Activated B cell treated with CpG ODN at 0.5 μM for 24 hours (primary cell): ENCODE measurements around the gene SMIM8. TPM values are rescaled to one million over a fixed set of nuclear protein-coding genes. Genes with fewer than 3 reads are reported as not detected.

ENCODE experiments used
- ATAC-seq: fragments of 200-7000 bp; cut with Tn5 transposase; one replicate; pipeline ENCODE4 v1.10.0; 2021; ENCODE audit warnings: low read depth, mild to moderate bottlenecking, moderate library complexity
- CTCF ChIA-PET: fragments of 350-600 bp; sonication (Branson Sonifier 250); formaldehyde crosslinking; loops from one replicate; lab custom pipeline; 2021; ENCODE audit warnings: antibody characterized with exemption; lab: Charles Lee
- POLR2A ChIA-PET: fragments of 350-600 bp; sonication (Branson Sonifier 250); formaldehyde crosslinking; loops from one replicate; lab custom pipeline; 2021; ENCODE audit warnings: antibody characterized with exemption; lab: Charles Lee
- DNase-seq: peaks from one replicate; pipeline ENCODE4 v3.0.0; 2022
- H3K27ac Mint-ChIP-seq: one replicate; pipeline ENCODE4 v1.8.0; 2020; ENCODE audit warnings: mixed read lengths
- H3K27me3 Mint-ChIP-seq: one replicate; pipeline ENCODE4 v1.8.0; 2021; ENCODE audit warnings: mixed read lengths
- H3K36me3 Mint-ChIP-seq: one replicate; pipeline ENCODE4 v1.8.0; 2021; ENCODE audit warnings: low read depth, mixed read lengths
- H3K4me1 Mint-ChIP-seq: one replicate; pipeline ENCODE4 v1.8.0; 2021; ENCODE audit warnings: mixed read lengths
- H3K4me3 Mint-ChIP-seq: one replicate; pipeline ENCODE4 v1.8.0; 2020; ENCODE audit warnings: mild to moderate bottlenecking, mixed read lengths
- H3K9me3 Mint-ChIP-seq: one replicate; pipeline ENCODE4 v1.8.0; 2020; ENCODE audit warnings: mixed read lengths
- CTCF ChIP-seq: fragments of 200-600 bp; IDR thresholded peaks from one replicate; pipeline ENCODE4 v1.8.0; 2022; ENCODE audit warnings: antibody characterized with exemption, mild to moderate bottlenecking
- intact Hi-C: fragments of 100-400 bp; cut with micrococcal nuclease; formaldehyde crosslinking; loops from one replicate; pipeline ENCODE4 v1.15.1; 2024
- total RNA-seq: library from RNA; stranded (reverse); gene quantifications from 2 replicates; pipeline ENCODE4 v1.2.3, GENCODE V29; 2022

Gene SMIM8
- total RNA-seq, 1 donor from 2014 or later = 14.4 TPM

- intact Hi-C loops = no loop called here
- Mint-ChIP-seq H3K27ac (no peak overlapping the region), H3K27me3 (no peaks in the 10 kb centered on the region), H3K9me3 (no peaks in the 10 kb centered on the region), H3K4me3 (no peak overlapping the region), H3K36me3 (peaks cover 14% of the 10 kb centered on the region), H3K4me1 (peaks cover 4% of the 10 kb centered on the region)
- DNase-seq = no peak
- no peak for TF ChIP-seq CTCF
- CTCF ChIA-PET = no interaction called here
- no peak for ATAC-seq
- POLR2A ChIA-PET = no interaction called here
Measured at GRCh38 chr6:87341158-87341557, 18.8 kb downstream of the SMIM8 start.

GRCh38 chr6:87341899-87342298 is 19.5 kb downstream of the SMIM8 start:
- intact Hi-C loops = no loop called here
- DNase-seq (no peak), ATAC-seq (no peak)
- Mint-ChIP-seq H3K9me3 (no peaks in the 10 kb centered on the region), H3K27me3 (no peaks in the 10 kb centered on the region), H3K4me3 (no peak overlapping the region), H3K4me1 (peaks cover 4% of the 10 kb centered on the region), H3K36me3 (peaks cover 11% of the 10 kb centered on the region), H3K27ac (no peak overlapping the region)
- TF ChIP-seq CTCF = no peak
- ChIA-PET POLR2A (no interaction called here), CTCF (no interaction called here)

- CTCF ChIA-PET = no interaction called here
- no peak for TF ChIP-seq CTCF
- Mint-ChIP-seq H3K36me3 (peaks cover 11% of the 10 kb centered on the region), H3K4me1 (peaks cover 4% of the 10 kb centered on the region), H3K27ac (no peak overlapping the region), H3K4me3 (no peak overlapping the region), H3K27me3 (no peaks in the 10 kb centered on the region), H3K9me3 (no peaks in the 10 kb centered on the region)
- POLR2A ChIA-PET = no interaction called here
- intact Hi-C loops = no loop called here
- DNase-seq (no peak), ATAC-seq (no peak)
Measured at GRCh38 chr6:87342829-87343228, 20.4 kb downstream of the SMIM8 start.

- no peak within 1 kb of the TSS for H3K4me3 Mint-ChIP-seq
- no peaks in the 10 kb centered on the region for H3K9me3 Mint-ChIP-seq
- intact Hi-C loops = no loop called here
- ChIA-PET POLR2A (no interaction called here), CTCF (no interaction called here)
- TF ChIP-seq CTCF = no peak
- ATAC-seq = no peak
- H3K4me1 Mint-ChIP-seq = peaks cover 4% of the 10 kb centered on the region
- H3K36me3 Mint-ChIP-seq = peaks cover 9% of the 10 kb centered on the region
- no peak for DNase-seq
- no peak within 1 kb of the TSS for H3K27ac Mint-ChIP-seq
- H3K27me3 Mint-ChIP-seq = no peaks in the 10 kb centered on the region
Measured at GRCh38 chr6:87344731-87345130, 22.3 kb downstream of the SMIM8 start, which contains the start of gene C6orf163. TSS of gene C6orf163 (plus strand) at chr6:87344813. CDS start at chr6:87345100, 287 bp downstream.

- intact Hi-C loops = no loop called here
- no peak for TF ChIP-seq CTCF
- CTCF ChIA-PET = no interaction called here
- POLR2A ChIA-PET = no interaction called here
- Mint-ChIP-seq H3K27ac (no peak overlapping the region), H3K9me3 (no peaks in the 10 kb centered on the region), H3K27me3 (no peaks in the 10 kb centered on the region), H3K4me1 (peaks cover 2% of the 10 kb centered on the region), H3K36me3 (peaks cover 7% of the 10 kb centered on the region), H3K4me3 (no peak overlapping the region)
- no peak for ATAC-seq
- no peak for DNase-seq
Measured at GRCh38 chr6:87346700-87347099, 24.3 kb downstream of the SMIM8 start.
